NB4 (cell line): ENCODE data around the gene CPED1.

ENCODE experiments used
- CTCF ChIP-seq: IDR thresholded peaks from one replicate; pipeline ENCODE4 v1.5.1; 2012; ENCODE audit warnings: low read depth, low read length
- MAX ChIP-seq: IDR thresholded peaks from 2 replicates; pipeline ENCODE4 v1.6.1; 2011; ENCODE audit warnings: low read depth, low read length
- MYC ChIP-seq: IDR thresholded peaks from 2 replicates; pipeline ENCODE4 v1.6.1; 2011; ENCODE audit warnings: low read depth, low read length
- POLR2A ChIP-seq: IDR thresholded peaks from 2 replicates; pipeline ENCODE4 v1.6.1; 2011; ENCODE audit warnings: mild to moderate bottlenecking; ENCODE audit not compliant: insufficient read length; ENCODE audit errors: extremely low read depth

GRCh38 chr7:120964088-120964487 lies 24.4 kb upstream of the CPED1 start:
- no peak for TF ChIP-seq CTCF
- TF ChIP-seq MAX = no peak
- no peak for TF ChIP-seq POLR2A
- no peak for TF ChIP-seq MYC
